Right lobe of liver (tissue), 4 donors: ENCODE results near the gene PHF12.

Source experiments
- POLR2A ChIP-seq: fragments of 450-650 bp; IDR thresholded peaks from one replicate; pipeline ENCODE4 v1.6.1; 2017; ENCODE audit warnings: antibody characterized with exemption, mild to moderate bottlenecking
- TF ChIP-seq, protein P1 (sequence below), 4 donors: fragments of 200-600 bp in 3 of 4; fragments of 450-650 bp in 1 of 4; IDR thresholded peaks; one replicate each; pipeline versions ENCODE4 v1.5.1 to v1.8.0; 2016 to 2022; ENCODE audit warnings: antibody characterized with exemption in 4 of 4, mild to moderate bottlenecking in 2 of 4
- donor health status: DM: no; HTN: no; CAD: no.
- donor health status: DM: no; HTN: no; CAD: no.
- donor health status: DM: no; HTN: yes; CAD: no.

DNA sequence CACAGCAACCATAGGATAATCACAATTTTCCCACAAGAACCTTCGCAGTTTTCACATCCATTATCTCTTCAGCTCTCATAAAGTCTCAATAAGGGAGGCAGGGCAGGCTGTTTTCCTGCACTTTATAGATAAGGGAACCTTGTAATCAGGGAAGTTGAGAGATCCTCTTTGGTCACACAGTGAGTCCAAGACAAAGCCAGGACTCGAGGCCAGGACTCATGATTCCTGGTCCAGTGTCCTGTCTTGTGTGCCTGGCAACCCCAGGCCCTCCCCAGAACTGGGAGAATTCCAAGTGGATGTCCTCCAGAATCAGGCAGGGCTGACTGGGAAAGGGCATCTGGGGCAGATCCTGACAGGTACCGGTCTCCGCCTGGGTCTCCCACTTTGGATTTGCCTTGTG, 23.1 kb upstream of the PHF12 start:
- TF ChIP-seq, protein P1, sequence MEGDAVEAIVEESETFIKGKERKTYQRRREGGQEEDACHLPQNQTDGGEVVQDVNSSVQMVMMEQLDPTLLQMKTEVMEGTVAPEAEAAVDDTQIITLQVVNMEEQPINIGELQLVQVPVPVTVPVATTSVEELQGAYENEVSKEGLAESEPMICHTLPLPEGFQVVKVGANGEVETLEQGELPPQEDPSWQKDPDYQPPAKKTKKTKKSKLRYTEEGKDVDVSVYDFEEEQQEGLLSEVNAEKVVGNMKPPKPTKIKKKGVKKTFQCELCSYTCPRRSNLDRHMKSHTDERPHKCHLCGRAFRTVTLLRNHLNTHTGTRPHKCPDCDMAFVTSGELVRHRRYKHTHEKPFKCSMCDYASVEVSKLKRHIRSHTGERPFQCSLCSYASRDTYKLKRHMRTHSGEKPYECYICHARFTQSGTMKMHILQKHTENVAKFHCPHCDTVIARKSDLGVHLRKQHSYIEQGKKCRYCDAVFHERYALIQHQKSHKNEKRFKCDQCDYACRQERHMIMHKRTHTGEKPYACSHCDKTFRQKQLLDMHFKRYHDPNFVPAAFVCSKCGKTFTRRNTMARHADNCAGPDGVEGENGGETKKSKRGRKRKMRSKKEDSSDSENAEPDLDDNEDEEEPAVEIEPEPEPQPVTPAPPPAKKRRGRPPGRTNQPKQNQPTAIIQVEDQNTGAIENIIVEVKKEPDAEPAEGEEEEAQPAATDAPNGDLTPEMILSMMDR (IDR thresholded peaks at IDR 0.05), result no peak
- TF ChIP-seq POLR2A, result no peak
